ES-I3 (cell line): ENCODE data around the gene RIMBP2.

Experiments
- H3K36me3 ChIP-seq: 2 replicates; pipeline ENCODE4 v1.6.1; 2013; ENCODE audit warnings: mild to moderate bottlenecking, low read length, control low read depth, moderate library complexity; ENCODE audit not compliant: insufficient read depth
- H3K4me1 ChIP-seq: 2 replicates; pipeline ENCODE4 v1.6.1; 2013; ENCODE audit warnings: mild to moderate bottlenecking, control low read depth, low read length; ENCODE audit not compliant: insufficient read depth
- H3K9ac ChIP-seq: 2 replicates; pipeline ENCODE4 v1.6.1; 2013; ENCODE audit warnings: low read depth, mild to moderate bottlenecking, low read length, moderate library complexity
- H3K9me3 ChIP-seq: 2 replicates; pipeline ENCODE4 v1.6.1; 2013; ENCODE audit warnings: mild to moderate bottlenecking, low read length, moderate library complexity; ENCODE audit not compliant: control insufficient read depth, insufficient read depth

Gene RIMBP2

DNA sequence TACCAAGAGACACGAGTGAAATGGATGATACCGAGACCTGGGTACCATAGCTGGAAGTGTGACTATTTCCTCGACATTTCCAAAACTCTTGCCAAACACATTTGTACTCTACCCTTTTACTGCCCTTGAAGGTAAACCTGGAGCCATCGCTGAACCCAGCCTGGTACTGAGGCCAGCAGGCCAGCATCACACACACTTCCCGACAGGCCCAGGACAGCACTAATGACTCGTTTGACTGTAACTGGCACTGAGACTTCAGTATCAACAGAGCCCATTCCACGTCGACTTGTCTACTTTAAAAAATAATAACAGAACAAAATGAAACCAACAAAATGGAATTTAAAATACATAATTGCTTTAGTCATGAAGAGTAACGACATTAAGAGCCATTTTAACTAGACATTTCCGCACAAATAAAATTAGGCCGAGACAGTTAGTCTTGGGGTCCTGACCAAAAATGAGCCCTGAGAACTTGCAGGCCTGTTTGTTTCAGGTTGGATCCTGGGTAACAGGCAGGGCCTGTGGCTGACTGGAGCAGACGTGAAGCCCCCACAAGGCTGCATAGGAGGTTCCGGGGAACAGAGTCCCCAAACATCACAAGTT lies 94.3 kb downstream of the RIMBP2 start:
- Histone ChIP-seq H3K36me3 (no peaks in the 10 kb centered on the region), H3K4me1 (peaks cover 4% of the 10 kb centered on the region; the same call in 1 of the 2 replicates), H3K9me3 (0 out of 2 replicates have a peak, but pooled peaks cover 4% of the 10 kb centered on the region), H3K9ac (no peak overlapping the region)

DNA sequence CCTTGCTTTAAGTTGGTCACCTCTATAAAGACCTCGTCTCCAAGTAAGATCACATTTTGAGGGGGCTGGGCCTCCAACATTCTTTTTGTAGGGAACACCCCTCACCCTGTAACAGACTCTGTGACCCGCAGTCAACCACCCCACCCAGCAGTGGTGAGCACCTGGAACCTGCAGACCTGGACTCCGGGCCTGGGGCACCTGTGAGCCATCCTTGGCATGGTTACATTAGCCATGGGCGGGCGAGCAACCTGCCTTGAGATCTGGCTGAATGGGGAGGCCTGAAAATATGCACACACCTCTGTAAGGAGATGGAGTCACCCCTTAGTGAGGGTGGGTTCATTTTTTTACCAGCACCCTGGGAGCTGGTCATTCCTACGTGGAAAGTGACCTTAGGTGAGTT lies 95.3 kb downstream of the RIMBP2 start:
- Histone ChIP-seq H3K36me3 (no peaks in the 10 kb centered on the region), H3K9ac (no peak overlapping the region), H3K4me1 (peaks cover 4% of the 10 kb centered on the region; the same call in 1 of the 2 replicates), H3K9me3 (0 out of 2 replicates have a peak, but pooled peaks cover 4% of the 10 kb centered on the region)

DNA sequence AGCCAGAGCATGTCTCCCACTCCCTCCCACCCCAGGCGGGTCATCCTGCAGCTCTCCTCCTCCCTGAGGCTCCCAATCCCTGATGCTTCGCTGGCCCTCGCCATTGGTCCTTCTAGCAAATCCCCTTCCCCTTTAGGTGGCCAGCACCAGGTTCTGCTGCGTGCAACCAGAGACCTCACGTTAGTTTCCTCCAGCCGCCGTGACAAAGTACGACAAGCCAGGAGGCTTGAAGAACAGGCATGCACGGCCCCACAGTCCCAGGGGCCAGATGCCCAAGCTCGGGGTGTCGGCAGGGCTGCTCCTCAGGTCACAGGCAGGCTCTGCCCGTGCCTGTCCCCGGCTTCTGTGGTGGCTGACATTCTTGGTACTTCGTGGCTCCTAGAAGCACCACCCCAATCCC lies 95.8 kb downstream of the RIMBP2 start:
- H3K9me3 ChIP-seq, result 0 out of 2 replicates have a peak, but pooled peaks cover 4% of the 10 kb centered on the region
- H3K4me1 ChIP-seq, result peaks cover 4% of the 10 kb centered on the region; the same call in 1 of the 2 replicates
- no peak overlapping the region for H3K9ac ChIP-seq
- H3K36me3 ChIP-seq, result no peaks in the 10 kb centered on the region

DNA sequence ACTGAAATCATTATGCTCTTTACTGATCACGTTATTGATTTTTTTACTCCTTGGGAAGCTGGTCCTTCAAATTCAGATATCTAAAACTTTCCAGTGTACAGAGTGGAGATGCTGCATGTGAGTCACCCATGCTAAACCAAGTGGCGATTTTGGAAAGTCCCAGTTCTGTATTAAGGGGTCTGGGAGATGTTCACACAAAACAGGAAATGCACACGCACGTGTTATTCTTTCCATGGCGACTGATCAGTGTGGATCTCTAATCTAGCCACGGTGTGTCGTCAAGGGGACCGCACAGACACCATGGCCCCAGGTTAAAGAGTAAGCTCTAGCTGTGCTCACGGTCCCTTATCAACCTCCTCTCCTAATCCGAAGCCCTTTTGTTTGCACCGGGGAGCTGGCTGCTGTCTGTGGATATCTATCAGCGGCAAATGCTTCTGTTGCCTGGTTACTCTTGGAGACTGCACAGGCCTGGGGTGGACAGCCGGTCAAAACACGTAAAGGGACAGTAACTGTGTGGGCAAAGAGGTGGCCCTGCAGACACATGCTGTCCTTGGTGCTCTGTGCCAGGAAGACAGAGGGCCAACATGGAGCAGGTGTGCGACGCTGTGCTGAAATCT lies 96.6 kb downstream of the RIMBP2 start:
- H3K4me1 ChIP-seq, result peaks cover 4% of the 10 kb centered on the region; the same call in 1 of the 2 replicates
- H3K9ac ChIP-seq, result no peak overlapping the region
- H3K9me3 ChIP-seq, result 0 out of 2 replicates have a peak, but pooled peaks cover 4% of the 10 kb centered on the region
- H3K36me3 ChIP-seq, result no peaks in the 10 kb centered on the region

DNA sequence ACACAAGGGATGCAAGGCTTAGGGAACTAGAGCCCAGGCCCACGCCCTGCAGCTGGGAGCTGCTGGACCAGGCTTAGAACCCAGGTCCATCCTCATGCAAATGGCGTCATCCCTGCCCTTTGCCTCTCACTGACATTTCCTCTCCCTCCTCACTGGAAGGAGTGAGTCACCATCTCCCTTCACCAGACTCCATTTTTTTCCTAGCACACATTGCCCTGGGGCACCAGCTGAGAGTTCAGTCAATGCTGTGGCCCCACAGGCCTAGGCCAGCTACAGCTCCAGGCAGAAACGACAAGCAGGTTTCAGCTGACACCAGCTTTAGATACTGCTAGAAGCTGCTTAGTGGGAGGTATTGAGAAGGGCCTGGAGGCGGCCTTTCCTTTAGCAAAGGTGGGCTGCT lies 98.9 kb downstream of the RIMBP2 start:
- peaks cover 9% of the 10 kb centered on the region for H3K4me1 ChIP-seq
- H3K9me3 ChIP-seq, result 0 out of 2 replicates have a peak, but pooled peaks cover 4% of the 10 kb centered on the region
- no peaks in the 10 kb centered on the region for H3K36me3 ChIP-seq
- H3K9ac ChIP-seq, result no peak overlapping the region

DNA sequence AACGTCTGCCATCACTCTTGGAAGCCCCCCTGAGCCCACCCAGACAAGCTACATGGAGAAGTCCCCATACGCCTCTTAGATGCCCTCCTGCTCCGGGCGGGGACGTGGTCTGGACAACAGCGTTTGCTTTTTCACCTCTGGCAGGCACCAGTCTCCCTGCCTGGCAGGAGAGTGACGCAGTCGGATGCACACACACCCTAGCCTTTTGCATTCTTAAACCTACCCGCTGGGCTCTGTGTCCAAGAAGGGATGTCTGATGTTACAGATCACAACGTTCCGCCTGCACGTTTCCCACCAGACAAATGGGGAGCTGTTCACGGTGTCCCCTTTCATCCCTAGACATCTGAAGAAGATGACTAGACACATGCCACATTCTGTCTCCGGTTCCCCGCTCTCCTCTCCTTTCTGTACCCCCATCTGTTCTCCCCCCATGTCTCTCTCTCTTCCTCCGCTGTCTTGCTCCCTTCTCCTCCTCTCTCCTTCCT lies 100.2 kb downstream of the RIMBP2 start:
- Histone ChIP-seq H3K9ac (no peak overlapping the region), H3K9me3 (0 out of 2 replicates have a peak, but pooled peaks cover 4% of the 10 kb centered on the region), H3K4me1 (peaks cover 9% of the 10 kb centered on the region), H3K36me3 (no peaks in the 10 kb centered on the region)

DNA sequence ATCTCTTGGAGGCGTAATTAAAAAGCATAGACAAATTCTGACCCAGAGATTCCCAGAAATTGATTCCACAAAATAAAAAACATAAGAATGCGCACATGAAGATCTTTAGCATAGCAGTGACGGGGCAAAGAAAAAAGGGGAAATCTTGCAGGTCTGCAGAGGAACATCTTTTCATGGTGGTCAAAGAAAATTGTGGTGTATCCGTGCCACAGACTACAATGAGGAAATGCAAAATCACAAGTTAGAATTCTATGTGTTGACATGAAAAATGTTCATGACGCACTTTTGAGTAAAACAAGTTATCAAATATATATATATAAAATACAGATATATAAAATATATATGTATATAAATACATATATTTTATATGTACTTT lies 101.6 kb downstream of the RIMBP2 start:
- Histone ChIP-seq H3K4me1 (peaks cover 9% of the 10 kb centered on the region), H3K9me3 (0 out of 2 replicates have a peak, but pooled peaks cover under 1% of the 10 kb centered on the region), H3K9ac (no peak overlapping the region), H3K36me3 (no peaks in the 10 kb centered on the region)

DNA sequence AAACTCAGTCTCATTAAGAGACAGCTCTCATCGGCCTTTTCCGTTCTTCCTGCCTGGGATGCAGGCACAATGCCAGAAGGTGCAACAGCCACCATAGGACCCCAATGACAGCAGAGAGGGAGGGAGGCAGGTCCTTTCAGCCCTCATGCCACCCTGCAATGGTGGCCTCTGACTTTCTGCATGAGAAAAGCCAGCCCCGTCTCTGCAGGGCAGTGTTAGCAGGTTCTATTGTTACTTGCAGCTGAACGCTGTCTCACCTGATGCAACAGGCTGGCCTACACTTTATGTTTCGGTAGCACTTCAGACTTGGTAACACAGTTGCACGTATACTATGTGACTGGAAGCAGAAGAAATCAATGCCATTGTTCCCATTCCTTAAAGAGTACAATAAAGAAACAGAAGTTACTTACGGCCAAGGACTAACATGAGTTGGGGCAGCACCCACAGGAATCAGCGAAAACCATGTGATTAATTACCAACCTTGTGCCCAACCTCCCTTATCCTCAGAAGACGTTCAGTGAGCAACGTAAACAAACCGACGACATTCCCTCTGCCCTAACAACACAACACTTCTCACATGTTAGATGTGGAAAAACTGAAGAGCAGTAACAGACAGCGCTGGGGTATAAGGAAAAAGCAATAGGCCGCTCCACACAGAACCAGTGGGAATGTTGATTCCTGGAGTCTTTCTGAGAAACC lies 102.1 kb downstream of the RIMBP2 start:
- H3K4me1 ChIP-seq, result peaks cover 9% of the 10 kb centered on the region
- H3K36me3 ChIP-seq, result no peaks in the 10 kb centered on the region
- no peak overlapping the region for H3K9ac ChIP-seq
- no peaks in the 10 kb centered on the region for H3K9me3 ChIP-seq

DNA sequence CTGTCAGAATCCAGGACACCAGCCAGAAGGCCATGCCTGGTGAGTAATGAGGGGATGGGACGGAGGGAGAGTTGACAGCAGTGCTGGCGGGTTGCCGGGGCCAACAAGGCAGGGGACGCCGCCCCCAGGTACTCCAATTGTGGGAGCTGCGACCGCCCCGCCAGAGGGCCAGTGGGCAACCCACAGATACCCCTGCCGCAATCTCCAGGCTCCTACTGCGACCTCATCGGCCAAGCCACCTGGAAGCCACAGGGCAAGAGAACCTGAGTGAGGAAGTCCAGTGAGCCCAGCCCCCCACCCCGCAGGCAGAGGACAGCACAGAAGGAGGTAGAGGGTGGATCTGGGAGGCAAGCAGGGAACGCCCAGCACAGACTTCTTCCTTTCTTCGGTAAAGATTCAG lies 103.0 kb downstream of the RIMBP2 start:
- Histone ChIP-seq H3K4me1 (peaks cover 9% of the 10 kb centered on the region), H3K9me3 (no peaks in the 10 kb centered on the region), H3K9ac (no peak overlapping the region), H3K36me3 (no peaks in the 10 kb centered on the region)

DNA sequence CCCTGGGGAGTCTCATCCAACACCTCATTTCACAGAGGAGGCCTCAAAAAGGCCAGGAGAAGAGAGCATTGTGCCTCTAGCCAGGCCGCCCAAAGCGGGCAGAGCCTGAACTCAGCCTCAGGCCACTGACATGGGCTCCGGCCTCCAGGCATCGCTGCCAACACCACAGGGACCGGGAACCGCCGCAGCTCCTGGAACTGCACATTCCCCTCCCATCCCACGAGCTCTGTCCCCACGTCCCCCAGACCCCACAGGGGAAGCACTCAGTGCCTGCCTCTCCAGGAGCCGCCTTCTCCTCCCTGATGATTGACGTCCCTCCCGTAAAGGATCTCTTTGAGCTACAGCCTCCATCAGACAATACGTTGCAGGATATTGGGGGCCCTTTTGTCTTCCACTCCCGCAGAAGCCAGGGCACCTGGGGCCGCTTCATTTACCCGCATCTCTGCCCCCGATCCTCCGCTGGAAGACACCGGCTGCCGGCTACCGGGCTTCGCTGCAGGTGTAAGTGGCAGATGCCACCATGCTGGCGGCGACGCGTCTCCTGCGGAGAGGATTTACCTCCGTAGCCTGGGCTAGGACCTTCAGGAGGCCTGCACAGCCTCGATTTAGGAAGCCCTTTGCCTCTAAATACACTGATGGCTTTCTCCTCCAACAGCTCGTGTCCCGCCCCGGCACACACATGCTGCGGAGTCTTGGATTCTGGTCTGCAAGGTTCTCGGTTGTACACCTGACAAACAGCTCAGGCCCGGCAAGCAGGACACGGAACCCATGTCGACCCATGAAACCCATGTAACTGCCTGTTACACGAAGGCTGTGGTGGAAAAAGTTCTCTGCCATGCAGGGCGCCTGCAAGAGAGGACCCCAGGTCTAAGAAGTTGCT lies 104.8 kb downstream of the RIMBP2 start:
- Histone ChIP-seq H3K36me3 (no peaks in the 10 kb centered on the region), H3K4me1 (peaks cover 4% of the 10 kb centered on the region; the same call in 1 of the 2 replicates), H3K9me3 (no peaks in the 10 kb centered on the region), H3K9ac (no peak overlapping the region)

DNA sequence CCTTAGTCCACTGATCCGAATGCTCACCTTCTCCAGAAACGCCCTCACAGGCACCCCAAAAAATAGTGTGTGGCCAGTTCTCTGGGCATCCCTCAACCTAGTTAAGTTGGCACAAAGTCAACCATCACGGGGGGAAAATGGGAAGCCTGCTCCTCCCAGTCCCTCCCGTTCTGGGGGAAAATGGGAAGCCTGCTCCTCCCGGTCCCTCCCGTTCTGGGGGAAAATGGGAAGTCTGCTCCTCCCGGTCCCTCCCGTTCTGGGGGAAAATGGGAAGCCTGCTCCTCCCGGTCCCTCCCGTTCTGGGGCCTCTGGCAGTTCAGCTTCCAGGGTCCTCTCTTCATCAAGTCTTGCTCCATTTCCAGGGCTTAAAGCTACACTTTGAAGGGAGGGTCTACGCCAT lies 106.1 kb downstream of the RIMBP2 start:
- H3K9me3 ChIP-seq, result no peaks in the 10 kb centered on the region
- H3K4me1 ChIP-seq, result peaks cover 4% of the 10 kb centered on the region; the same call in 1 of the 2 replicates
- no peaks in the 10 kb centered on the region for H3K36me3 ChIP-seq
- H3K9ac ChIP-seq, result no peak overlapping the region

DNA sequence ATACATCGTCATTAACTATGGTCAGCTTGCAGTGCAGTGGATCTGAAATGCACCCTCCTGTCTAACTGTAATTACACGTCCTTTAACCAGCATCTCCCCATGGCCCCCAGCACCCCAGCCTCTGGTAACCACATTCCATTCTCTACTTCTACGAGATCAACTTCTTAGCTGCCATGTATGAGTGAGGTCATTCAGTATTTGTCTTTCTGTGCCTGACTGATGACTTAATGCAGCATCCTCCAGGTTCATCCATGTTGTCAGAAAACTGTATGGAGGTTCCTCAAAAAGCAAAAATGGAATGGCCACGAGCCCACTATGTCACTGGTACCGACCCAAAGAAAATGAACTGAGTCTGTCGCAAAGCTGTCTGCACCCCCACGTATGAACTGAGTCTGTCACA lies 107.3 kb downstream of the RIMBP2 start:
- no peaks in the 10 kb centered on the region for H3K36me3 ChIP-seq
- H3K4me1 ChIP-seq, result no peaks in the 10 kb centered on the region
- H3K9ac ChIP-seq, result no peak overlapping the region
- H3K9me3 ChIP-seq, result no peaks in the 10 kb centered on the region

DNA sequence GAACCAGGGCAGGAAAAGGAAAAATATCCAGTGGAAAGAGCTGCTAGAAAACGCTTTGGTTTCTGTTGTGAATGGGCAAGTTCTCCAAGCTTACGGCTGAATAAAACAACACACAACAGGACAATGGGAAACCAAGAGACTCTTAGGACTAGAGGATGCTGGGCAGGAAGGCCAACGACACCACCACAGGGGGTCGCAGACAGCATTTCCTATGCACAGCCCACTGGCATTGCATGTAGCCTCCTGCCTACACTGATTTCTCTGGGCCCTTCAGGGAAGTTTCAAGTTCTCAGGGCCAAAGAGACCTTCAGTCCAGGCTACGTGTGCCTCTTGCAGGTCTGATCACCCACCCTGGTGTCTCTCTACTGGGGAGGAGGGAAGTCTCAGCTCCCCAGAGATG lies 108.0 kb downstream of the RIMBP2 start:
- no peaks in the 10 kb centered on the region for H3K9me3 ChIP-seq
- H3K9ac ChIP-seq, result no peak overlapping the region
- no peaks in the 10 kb centered on the region for H3K4me1 ChIP-seq
- no peaks in the 10 kb centered on the region for H3K36me3 ChIP-seq

DNA sequence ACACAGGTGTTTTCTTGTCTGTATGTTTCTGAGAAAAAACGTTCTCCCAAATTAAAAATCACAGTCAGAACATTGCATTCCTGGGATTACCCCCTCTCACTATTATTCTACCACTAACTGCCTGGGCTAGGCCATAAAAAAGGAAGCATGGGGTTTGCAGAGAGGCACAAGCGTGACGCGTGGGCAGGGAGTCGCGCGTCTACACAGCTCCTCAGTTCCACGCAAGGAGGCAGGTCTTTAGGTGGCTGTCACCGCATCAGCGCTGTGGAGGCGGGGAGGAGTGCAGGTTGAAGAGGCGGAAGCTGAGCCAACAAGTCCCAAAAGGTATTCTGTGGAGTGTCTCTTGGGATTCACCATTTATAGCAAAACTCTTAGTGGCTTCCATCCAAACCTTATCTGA lies 109.9 kb downstream of the RIMBP2 start:
- Histone ChIP-seq H3K36me3 (no peaks in the 10 kb centered on the region), H3K9me3 (no peaks in the 10 kb centered on the region), H3K4me1 (no peaks in the 10 kb centered on the region), H3K9ac (no peak overlapping the region)
